ENCODE data around the gene PPCDC. TPM values are rescaled to one million over a fixed set of nuclear protein-coding genes. Genes with fewer than 3 reads are reported as not detected.
"Not testable (repeated sequence)": the region's sequence is repeated elsewhere in the genome, so short reads cannot be mapped to it uniquely, and the experiment has no call there.

The PPCDC gene
- total RNA-seq, 2 donors from 2014 or later: 11.1 to 13.6 TPM

- intact Hi-C loops (cut with DNase I, micrococcal nuclease): no loop called here
- no peak for ATAC-seq
- no peak for DNase-seq
These were observed 36.2 kb downstream of the PPCDC start for GRCh38 chr15:75059607-75060006.

- intact Hi-C loops (cut with DNase I, micrococcal nuclease): no loop called here
- DNase-seq (no peak), ATAC-seq (no peak)
These were observed 37.9 kb downstream of the PPCDC start for GRCh38 chr15:75061272-75061671.

DNA sequence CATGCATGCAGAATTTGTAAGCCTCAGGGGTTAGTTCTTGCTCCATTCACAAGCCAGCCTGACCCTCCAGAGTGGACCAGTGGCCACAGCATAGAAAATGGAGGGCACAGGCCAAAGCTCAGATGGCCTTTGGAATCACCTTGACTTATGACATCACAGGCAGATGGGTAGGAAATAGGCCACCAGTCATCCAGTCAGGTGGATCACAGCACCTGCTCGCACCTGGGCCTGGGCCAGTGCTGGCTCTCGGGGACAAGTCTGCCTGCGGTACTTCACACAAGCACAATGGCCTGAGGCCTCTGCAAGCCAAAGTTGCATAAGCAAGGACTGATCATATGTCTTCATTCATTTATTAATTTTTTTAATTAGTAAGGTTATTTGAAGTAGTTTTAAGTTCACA is 39.3 kb downstream of the PPCDC start:
- intact Hi-C loops (cut with DNase I, micrococcal nuclease): no loop called here
- no peak for DNase-seq
- no peak for ATAC-seq

- DNase-seq (no peak), ATAC-seq (no peak)
- intact Hi-C loops (cut with DNase I, micrococcal nuclease): no loop called here
These were observed 39.9 kb downstream of the PPCDC start for GRCh38 chr15:75063338-75063737.

- ATAC-seq: no peak
- intact Hi-C loops (cut with DNase I, micrococcal nuclease): no loop called here
- no peak for DNase-seq
These were observed 40.5 kb downstream of the PPCDC start for GRCh38 chr15:75063889-75064288.

- ATAC-seq: no peak
- no peak for DNase-seq
- intact Hi-C loops (cut with DNase I, micrococcal nuclease): no loop called here
These were observed 41.5 kb downstream of the PPCDC start for GRCh38 chr15:75064846-75065245.

GRCh38 chr15:75065467-75065850 is 42.1 kb downstream of the PPCDC start:
- ATAC-seq: no peak
- intact Hi-C loops (cut with DNase I, micrococcal nuclease): no loop called here
- no peak for DNase-seq

DNA sequence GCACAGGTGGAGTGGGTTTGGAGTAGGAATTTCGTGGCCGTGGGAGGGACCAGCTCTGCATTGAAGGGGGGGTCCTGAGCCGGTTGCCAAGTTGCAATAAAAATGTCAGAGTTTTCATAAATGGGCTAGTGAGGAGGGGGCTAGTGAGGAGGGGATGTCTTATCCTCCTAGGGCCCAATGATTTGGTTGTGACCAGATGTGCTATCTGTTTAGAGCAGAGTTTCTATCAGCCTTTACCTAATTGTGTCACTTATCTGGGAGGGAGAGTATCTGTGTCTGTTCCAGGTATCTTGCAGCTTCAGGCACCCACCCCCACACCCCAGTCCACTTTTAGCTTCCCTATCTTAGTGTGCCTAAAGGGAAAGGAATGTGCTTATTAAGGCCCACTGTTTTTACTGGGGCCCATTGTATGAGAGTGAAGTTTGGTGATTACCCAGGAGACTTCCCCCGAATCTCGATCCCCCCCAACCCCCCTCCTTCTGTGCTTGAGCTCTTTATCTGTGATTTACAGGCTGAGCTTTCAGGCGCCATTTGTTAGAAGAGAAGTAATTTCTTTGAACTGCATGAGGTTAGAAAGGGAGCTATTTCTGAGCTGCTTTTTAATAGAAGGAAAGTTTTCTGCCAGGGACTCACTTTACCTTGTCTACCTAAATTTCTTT is 42.6 kb downstream of the PPCDC start:
- DNase-seq (no peak), ATAC-seq (no peak)
- intact Hi-C loops (cut with DNase I, micrococcal nuclease): no loop called here

- intact Hi-C loops (cut with DNase I, micrococcal nuclease): no loop called here
- ATAC-seq (no peak), DNase-seq (no peak)
These were observed 43.9 kb downstream of the PPCDC start for GRCh38 chr15:75067123-75067830.

- ATAC-seq (no peak), DNase-seq (no peak)
- intact Hi-C loops (cut with DNase I, micrococcal nuclease): no loop called here
These were observed 45.4 kb downstream of the PPCDC start for GRCh38 chr15:75068748-75069147.

GRCh38 chr15:75069301-75069925 is 46.0 kb downstream of the PPCDC start:
- intact Hi-C loops (cut with DNase I, micrococcal nuclease): no loop called here
- ATAC-seq: no peak
- peak in 1 of 2 donors; percentile 36 for DNase-seq

DNA sequence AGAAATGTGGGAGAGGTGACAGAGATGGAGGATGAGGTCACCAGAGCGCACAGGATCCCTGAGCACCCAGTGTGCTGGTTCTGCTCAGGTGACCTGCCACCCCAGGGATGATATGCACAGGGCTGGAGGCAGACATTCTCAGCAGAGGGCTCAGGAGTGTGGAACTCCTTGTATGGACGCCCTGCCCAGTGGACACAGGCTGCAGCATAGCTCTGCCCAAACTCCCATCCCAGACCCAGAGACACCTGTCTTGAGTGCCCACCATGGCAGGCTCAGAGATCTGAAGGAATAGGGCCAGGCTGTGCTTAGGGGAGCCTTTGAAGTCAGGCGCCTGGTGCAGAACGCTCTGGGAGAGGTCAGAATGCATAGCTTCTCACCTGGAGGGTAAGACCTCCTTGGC is 47.3 kb downstream of the PPCDC start:
- DNase-seq (no peak), ATAC-seq (no peak)
- intact Hi-C loops (cut with DNase I, micrococcal nuclease): loop anchor here in 1 of 2 donors (10.0 kb wide), 1 partner anchor 74 kb away; no protein-coding TSS in a partner anchor

DNA sequence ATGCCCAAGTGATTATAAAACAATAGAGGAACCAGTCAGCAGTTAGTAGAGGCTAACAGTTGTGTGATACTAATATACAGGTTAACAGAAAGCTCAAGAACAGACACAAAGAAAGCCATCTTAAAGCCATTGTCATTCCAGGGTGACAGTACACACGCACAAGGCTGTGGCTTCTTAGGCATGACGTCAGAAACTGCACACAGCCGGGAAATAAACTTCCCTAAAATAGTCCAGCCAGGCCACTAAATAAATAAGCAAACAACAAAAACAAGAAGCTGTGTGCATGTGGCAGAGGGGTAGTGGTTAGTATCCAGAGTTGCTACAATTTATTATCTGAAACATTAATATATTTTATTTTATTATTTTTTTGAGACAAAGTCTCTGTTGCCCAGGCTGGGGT is 49.8 kb downstream of the PPCDC start:
- DNase-seq: peak in 1 of 2 donors; percentile 35

DNA sequence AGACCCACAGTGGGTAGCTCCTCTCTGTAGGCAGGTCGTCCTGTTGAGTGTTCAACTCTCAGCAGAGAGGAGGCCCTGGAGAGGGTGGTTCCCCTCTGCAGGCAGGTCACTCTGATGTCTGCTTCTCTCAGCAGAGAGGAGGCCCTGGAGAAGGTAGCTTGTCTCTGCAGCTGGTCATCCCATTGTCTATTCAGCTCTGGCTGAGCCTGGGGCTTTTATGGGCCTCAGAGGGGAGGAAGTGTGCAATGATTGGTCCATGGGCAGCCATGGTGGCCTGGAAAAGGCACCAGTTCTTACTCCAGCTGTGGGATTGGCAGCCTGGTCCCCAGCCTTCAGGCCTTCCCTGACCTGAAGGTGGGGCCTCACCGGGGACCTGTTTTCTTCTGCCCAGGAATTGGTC is 52.9 kb downstream of the PPCDC start:
- intact Hi-C loops (cut with DNase I, micrococcal nuclease): loop anchor here in 1 of 2 donors (10.0 kb wide), 1 partner anchor 69 kb away; no protein-coding TSS in a partner anchor
- ATAC-seq: no peak
- DNase-seq: no peak

More for the DNA sequence above, 49.8 kb downstream of the PPCDC start:
- intact Hi-C loops (cut with DNase I, micrococcal nuclease): loop anchor here in 1 of 2 donors (10.0 kb wide), 1 partner anchor 72 kb away; no protein-coding TSS in a partner anchor
- ATAC-seq: no peak

DNA sequence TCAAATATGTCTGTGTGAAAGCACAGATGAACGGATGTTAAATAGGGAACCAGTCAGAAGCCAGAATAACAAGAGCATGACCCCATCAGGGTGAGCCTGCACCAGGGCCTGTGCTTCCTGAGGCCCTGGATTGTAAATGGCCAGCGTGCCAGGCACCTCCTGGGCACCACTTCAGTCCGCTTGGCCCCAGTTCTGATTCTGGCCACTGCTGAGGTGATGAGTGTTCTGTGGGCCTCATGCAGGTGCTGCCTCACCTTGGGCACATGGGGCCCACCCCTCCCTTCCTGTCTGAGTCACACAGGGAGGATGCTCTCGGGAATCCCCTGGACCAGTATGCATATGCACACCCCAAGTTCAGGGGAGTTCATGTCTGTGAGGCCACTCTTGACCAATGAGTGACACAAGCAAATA is 54.2 kb downstream of the PPCDC start:
- ATAC-seq: peak; percentile 29
- intact Hi-C loops (cut with DNase I, micrococcal nuclease): loop anchor here in 1 of 2 donors (10.0 kb wide), 1 partner anchor 67 kb away; no protein-coding TSS in a partner anchor
- DNase-seq: not testable (repeated sequence)

DNA sequence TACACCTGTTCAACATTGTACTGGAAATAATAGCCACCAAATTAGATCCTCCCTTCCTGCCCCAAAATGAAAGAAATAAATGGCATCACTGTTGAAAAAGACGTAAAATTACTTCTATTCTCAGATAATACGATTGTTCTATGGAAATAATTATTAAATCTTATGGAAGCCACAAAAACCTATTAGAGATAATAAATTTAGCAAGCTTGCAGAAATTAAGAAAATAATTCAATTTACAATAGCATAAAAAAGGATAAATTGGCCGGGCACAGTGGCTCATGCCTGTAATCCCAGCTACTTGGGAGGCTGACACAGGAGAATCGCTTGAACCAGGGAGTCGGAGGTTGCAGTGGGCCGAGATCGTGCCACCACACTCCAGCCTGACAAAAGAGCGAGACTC is 57.8 kb downstream of the PPCDC start:
- no peak for ATAC-seq
- DNase-seq: no peak

GRCh38 chr15:75082689-75083088 is 59.3 kb downstream of the PPCDC start:
- DNase-seq (no peak), ATAC-seq (no peak)
- intact Hi-C loops (cut with DNase I, micrococcal nuclease): no loop called here

More for the DNA sequence above, 57.8 kb downstream of the PPCDC start:
- intact Hi-C loops (cut with DNase I, micrococcal nuclease): no loop called here

- ATAC-seq; intact Hi-C loops (cut with DNase I, micrococcal nuclease): not testable (repeated sequence)
These were observed 62.3 kb downstream of the PPCDC start for GRCh38 chr15:75085708-75086107.

DNA sequence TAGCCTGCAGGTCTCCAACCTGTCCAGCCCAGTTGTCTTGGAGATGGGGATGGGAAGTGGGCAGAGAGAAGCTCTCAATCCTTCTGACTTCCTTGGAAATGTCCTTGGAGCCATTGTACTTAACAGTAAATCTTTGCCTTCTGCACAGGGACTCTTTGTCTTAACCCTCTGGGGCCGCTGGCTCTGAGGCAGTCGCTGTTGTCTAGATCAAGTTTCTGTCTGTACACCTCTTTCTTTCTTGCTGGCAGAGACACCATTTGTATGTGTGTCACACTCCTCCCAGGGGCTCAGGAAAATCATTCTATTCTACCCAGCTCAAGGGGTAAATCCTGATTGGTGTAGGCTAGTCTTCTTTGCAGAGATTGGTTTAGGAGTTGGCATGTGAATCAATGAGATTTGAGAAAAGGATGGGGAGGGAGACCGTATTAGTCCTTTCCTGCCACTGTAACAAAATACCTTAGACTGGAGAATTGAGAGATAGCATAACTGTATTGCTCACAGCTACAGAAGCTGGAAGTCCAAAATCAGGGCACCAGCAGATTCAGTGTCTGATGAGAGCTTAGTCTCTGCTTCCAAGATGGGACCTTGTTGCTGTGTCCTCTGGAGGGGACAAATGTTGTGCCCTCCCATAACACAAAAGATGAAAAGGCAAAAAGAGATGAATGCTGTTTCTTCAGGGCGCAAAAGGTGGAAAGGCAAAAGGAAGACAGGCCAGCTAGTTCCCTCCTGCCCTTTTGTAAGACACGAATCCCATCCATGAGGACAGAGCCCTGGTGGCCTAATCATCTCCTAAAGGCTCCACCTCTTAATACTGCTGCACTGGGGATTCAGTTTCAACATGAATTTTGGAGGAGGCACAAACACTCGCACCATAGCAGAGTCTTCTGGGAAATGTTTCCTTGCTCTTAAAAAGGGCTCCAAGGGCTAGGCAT is 66.3 kb downstream of the PPCDC start:
- DNase-seq: no peak
- intact Hi-C loops (cut with DNase I, micrococcal nuclease): no loop called here
- no peak for ATAC-seq

More at GRCh38 chr15:75085708-75086107, 62.3 kb downstream of the PPCDC start:
- DNase-seq: not testable (repeated sequence)

Data from left colon (tissue), 2 donors.